Heart left ventricle (tissue), 16 donors: Measurements from ENCODE around the gene GRHPR. TPM values are rescaled to one million over a fixed set of nuclear protein-coding genes. Genes with fewer than 3 reads are reported as not detected.

Source experiments
- ATAC-seq, 4 donors: fragments of 200-7000 bp; cut with Tn5 transposase; one replicate each; pipeline ENCODE4 v1.9.1; 2020 to 2022; ENCODE audit warnings: moderate library complexity in 4 of 4, mild to moderate bottlenecking in 3 of 4, moderate number of reproducible peaks in 1 of 4
- DNase-seq, 5 donors: peaks; one replicate each; pipeline ENCODE4 v3.0.0-alpha.2; 2020
- H3K27ac ChIP-seq, 12 donors: fragments of 200-600 bp; sonication (generic) in 4 of 12; one replicate each; pipeline versions ENCODE4 v1.5.0 to v1.8.0; 2016 to 2022; ENCODE audit warnings: mild to moderate bottlenecking in 2 of 12
- H3K27me3 ChIP-seq, 9 donors: fragments of 200-600 bp; sonication (generic) in 2 of 9; one replicate each; pipeline versions ENCODE4 v1.5.1 to v1.8.0; 2016 to 2022; ENCODE audit warnings: mild to moderate bottlenecking in 3 of 9
- H3K36me3 ChIP-seq, 9 donors: fragments of 200-600 bp; sonication (generic) in 2 of 9; one replicate each; pipeline versions ENCODE4 v1.5.0 to v1.8.0; 2018 to 2022; ENCODE audit warnings: mild to moderate bottlenecking in 2 of 9
- H3K4me1 ChIP-seq, 12 donors: fragments of 200-600 bp; sonication (generic) in 4 of 12; one replicate each; pipeline versions ENCODE4 v1.5.0 to v1.8.0; 2016 to 2022; ENCODE audit warnings: mild to moderate bottlenecking in 3 of 12
- H3K4me3 ChIP-seq, 12 donors: fragments of 200-600 bp; sonication (generic) in 4 of 12; one replicate each; pipeline versions ENCODE4 v1.5.0 to v1.8.0; 2017 to 2022; ENCODE audit warnings: mild to moderate bottlenecking in 9 of 12, moderate library complexity in 4 of 12
- H3K9me3 ChIP-seq, 12 donors: fragments of 200-600 bp; sonication (generic) in 4 of 12; one replicate each; pipeline versions ENCODE4 v1.5.0 to v1.8.0; 2016 to 2022; ENCODE audit warnings: mild to moderate bottlenecking in 1 of 12
- POLR2A ChIP-seq, 2 donors: fragments of 450-650 bp; IDR thresholded peaks; one replicate each; pipeline ENCODE4 v1.6.1; 2017; ENCODE audit warnings: antibody characterized with exemption in 2 of 2, mild to moderate bottlenecking in 2 of 2, moderate library complexity in 2 of 2
- WGBS, 4 donors: extraction: QIAGEN DNeasy Blood & Tissue Kit in 2 of 4; methylation state at CpG; one replicate each; pipeline versions ENCODE4 v1.1.5 to v1.1.7; 2013 to 2018; 5-methylcytosine and 5-hydroxymethylcytosine counted together
- intact Hi-C, 10 donors: fragments of 100-400 bp; cut with DNase I; formaldehyde crosslinking; loops; one replicate each; pipeline versions ENCODE4 v1.11.1 to v1.14.2; 2022
- long read RNA-seq, 3 donors: library from polyadenylated mRNA; unstranded; transcript quantifications; one replicate each; pipeline ENCODE4 v2.0.0, GENCODE V29; 2020 to 2021
- polyA plus RNA-seq, 2 donors: library from polyadenylated mRNA; stranded (reverse); fragments of 200-250 nt; gene quantifications; one replicate each; pipeline ENCODE4 v1.2.3, GENCODE V29; 2013
- total RNA-seq, 9 donors: library from RNA; depleted of rRNA in 2 of 9; stranded (reverse); fragments of >200 nt in 2 of 9; fragmentation: NEBNext Ultra II Directional in 3 of 9; extraction: Animal tissue kit (Norgen Biotek cat#: 25700) in 3 of 9; gene quantifications; one replicate each; pipeline versions ENCODE4 v1.1.0 to v1.2.4, GENCODE V29; 2016 to 2023
- TF ChIP-seq, protein P1 (sequence below), 12 donors: fragments of 200-600 bp; sonication (generic) in 4 of 12; IDR thresholded peaks; one replicate each; pipeline versions ENCODE4 v1.5.0 to v1.8.0; 2018 to 2022; ENCODE audit warnings: antibody characterized with exemption in 12 of 12, mild to moderate bottlenecking in 5 of 12
- donor health status: ischemic (EF 13 %, LVEDD 7.1; RV severe dilation, severe dysfunction).
- donor health status: healthy with polysubstance abuse.
- donor health status: DM: no; HTN: yes; CAD: no.
- donor health status: DM: no; HTN: no; CAD: no.
- donor health status: ischemic (EF 25% LVEDD 6.9; RV normal size, moderate dysfunction).
- donor health status: ischemic (EF 25% LVEDD 5.7; RV mildly dilated, moderate dysfunction).
- donor health status: healthy.
- donor health status: DM: yes; HTN: yes; CAD: no.
- donor health status: ischemic (EF 35%, LVEDD 5.7; RV mildly dilated, moderate dysfunction).
- donor health status: nonischemic (EF 11% LVEDD 7.7; RV severe dilation, severe dysfunction).
- donor health status: DM: yes; HTN: yes; CAD: no.
- donor health status: PGD.
- donor health status: ischemic (EF 29% LVEDD 5.4; RV normal size, mild dysfunction).
- donor health status: nonischemic (EF 23%, LVEDD 6.1; RV moderate dilation, normal function).

The GRHPR gene
- total RNA-seq (100 to 1,000 TPM in 8 of 9 donors, 10 to 100 TPM in 1; 94.9 to 209 (median 111) TPM), polyA plus RNA-seq (100 to 1,000 TPM in 1 of 2 donors, 10 to 100 TPM in 1; 91.0 to 134 TPM)
- long read RNA-seq, donor 1, full-length matches to known transcripts: 86 of 158 reads
- long read RNA-seq, donor 1, partial matches to known transcripts: 34 of 158 reads
- long read RNA-seq, donor 1, other reads (novel, unspliced or antisense): 38 of 158 reads
- long read RNA-seq, donor 2, full-length matches to known transcripts: 220 of 271 reads
- long read RNA-seq, donor 2, partial matches to known transcripts: 36 of 271 reads
- long read RNA-seq, donor 2, other reads (novel, unspliced or antisense): 15 of 271 reads
- long read RNA-seq, donor 3, full-length matches to known transcripts: 61 of 117 reads
- long read RNA-seq, donor 3, partial matches to known transcripts: 21 of 117 reads
- long read RNA-seq, donor 3, other reads (novel, unspliced or antisense): 35 of 117 reads

DNA sequence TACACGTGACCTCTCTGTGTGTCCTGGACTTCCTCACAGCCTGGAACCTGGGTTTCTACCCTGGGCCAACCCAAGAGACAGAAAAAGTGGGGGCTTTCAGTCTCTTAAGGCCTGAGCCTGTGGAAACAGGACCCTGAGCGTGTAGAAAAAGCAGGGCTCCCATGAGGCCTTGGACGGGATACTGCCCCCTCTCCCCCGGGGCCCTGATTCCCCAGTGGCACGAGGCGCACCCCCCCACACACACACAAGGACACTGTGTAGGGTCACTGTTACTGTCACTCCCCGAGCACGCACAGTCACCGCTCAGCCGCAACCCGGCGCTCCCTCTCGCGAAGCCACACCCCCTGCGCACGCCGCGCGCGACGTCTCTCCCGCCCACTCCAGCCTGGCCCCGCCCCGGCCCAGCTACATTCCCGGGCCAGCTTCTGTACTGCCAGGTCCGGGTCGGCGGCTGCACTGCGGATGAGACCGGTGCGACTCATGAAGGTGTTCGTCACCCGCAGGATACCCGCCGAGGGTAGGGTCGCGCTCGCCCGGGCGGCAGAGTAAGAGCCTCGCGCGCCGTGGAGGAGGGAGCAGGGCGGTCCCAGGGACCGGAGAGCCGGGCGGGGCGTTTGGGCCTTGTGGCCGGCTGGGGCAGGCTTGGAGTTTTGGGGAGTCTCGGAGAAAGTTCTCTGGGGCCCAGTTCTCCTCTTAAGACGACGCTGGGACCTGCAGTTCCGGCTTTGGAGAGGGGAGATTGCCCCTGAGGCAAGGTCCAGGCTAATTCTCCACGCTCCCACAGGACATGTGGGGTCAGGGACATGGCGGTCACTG, at the start of gene GRHPR:
TSS of gene GRHPR (plus strand) at position 408 of the 816 bp plus-strand sequence. CDS start at position 463, 55 bp downstream.
- peak; percentile 93 to 99 (median 98) for ATAC-seq
- TF ChIP-seq POLR2A (IDR thresholded peaks at IDR 0.05): peak in 1 of 2 donors; percentile 88
- TF ChIP-seq, protein P1, sequence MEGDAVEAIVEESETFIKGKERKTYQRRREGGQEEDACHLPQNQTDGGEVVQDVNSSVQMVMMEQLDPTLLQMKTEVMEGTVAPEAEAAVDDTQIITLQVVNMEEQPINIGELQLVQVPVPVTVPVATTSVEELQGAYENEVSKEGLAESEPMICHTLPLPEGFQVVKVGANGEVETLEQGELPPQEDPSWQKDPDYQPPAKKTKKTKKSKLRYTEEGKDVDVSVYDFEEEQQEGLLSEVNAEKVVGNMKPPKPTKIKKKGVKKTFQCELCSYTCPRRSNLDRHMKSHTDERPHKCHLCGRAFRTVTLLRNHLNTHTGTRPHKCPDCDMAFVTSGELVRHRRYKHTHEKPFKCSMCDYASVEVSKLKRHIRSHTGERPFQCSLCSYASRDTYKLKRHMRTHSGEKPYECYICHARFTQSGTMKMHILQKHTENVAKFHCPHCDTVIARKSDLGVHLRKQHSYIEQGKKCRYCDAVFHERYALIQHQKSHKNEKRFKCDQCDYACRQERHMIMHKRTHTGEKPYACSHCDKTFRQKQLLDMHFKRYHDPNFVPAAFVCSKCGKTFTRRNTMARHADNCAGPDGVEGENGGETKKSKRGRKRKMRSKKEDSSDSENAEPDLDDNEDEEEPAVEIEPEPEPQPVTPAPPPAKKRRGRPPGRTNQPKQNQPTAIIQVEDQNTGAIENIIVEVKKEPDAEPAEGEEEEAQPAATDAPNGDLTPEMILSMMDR (IDR thresholded peaks at IDR 0.05): no peak
- H3K9me3 ChIP-seq: no peaks in the 10 kb centered on the region
- peaks cover 0 to 33% (median 28%) of the 10 kb centered on the region in 12 donors for H3K4me1 ChIP-seq
- H3K4me3 ChIP-seq: peak within 1 kb of the TSS; percentile 61 to 98 (median 83)
- intact Hi-C loops: loop anchor here in 8 of 10 donors (1.0 to 10.0 kb wide), 5 partner anchors 40 to 152 kb away; partner anchors contain the start of genes ZBTB5 (in 4 of the 8), FBXO10 (in 1 of the 8) and POLR1E (in 1 of the 8)
- WGBS, 4 donors: 0 to 1% (median 1%) methylated on average over 16 to 56 of the region's 56 CpGs
- no peaks in the 10 kb centered on the region for H3K27me3 ChIP-seq
- H3K27ac ChIP-seq: peak within 1 kb of the TSS; percentile 61 to 96 (median 89)
- peaks cover 0 to 30% (median 18%) of the 10 kb centered on the region in 9 donors for H3K36me3 ChIP-seq
- DNase-seq: peak; percentile 91 to 96 (median 94)

DNA sequence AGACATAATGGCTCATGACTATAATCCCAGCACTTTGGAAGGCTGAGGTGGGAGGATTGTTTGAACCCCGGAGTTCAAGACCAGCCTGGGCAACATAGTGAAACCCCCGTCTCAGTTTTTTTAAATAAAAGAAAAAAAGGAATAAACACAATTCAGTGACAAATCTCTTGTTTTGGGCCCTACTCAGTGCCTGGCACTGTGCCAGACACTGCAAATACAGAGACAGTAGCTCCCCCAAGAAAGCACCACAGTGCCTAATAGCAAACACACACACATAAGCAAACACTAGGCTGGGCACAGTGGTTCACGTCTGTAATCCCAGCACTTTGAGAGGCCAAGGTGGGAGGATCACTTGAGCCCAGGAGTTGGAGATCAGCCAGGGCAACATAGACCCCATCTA, 49.7 kb upstream of the GRHPR start:
- TF ChIP-seq POLR2A (IDR thresholded peaks at IDR 0.05): no peak
- TF ChIP-seq, protein P1 (IDR thresholded peaks at IDR 0.05): no peak
- ATAC-seq (no peak), DNase-seq (no peak)
- Histone ChIP-seq H3K4me1 (peaks cover 0 to 6% (median 0%) of the 10 kb centered on the region in 12 donors), H3K36me3 (no peaks in the 10 kb centered on the region), H3K4me3 (no peak overlapping the region), H3K9me3 (no peaks in the 10 kb centered on the region), H3K27ac (no peak overlapping the region), H3K27me3 (peaks cover 0 to 4% (median 0%) of the 10 kb centered on the region in 9 donors)
- WGBS, 4 donors: 86 to 94% (median 92%) methylated on average over 3 of the region's 3 CpGs
- intact Hi-C loops: no loop called here

DNA sequence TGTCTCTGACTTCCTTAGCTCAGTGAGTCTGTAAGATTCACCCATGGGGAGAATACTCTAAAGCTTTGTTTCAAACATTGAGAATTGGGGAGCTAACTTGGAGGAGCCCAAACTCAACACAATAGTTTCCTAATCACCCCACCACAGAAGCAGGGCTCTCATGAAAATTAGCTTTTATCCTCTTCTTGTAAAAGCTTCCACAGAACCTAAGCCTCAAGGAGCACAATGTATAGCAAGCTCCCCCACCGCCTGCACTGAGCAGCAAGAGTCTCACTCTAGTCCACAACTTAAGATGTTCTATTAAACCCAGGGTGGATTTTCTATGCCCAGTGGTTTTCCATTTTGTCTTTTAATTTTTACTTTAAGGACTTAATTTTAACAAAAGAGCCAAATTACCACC, 48.9 kb upstream of the GRHPR start:
- H3K9me3 ChIP-seq: no peaks in the 10 kb centered on the region
- H3K4me1 ChIP-seq: peaks cover 0 to 6% (median 0%) of the 10 kb centered on the region in 12 donors
- no peak overlapping the region for H3K4me3 ChIP-seq
- no peak overlapping the region for H3K27ac ChIP-seq
- TF ChIP-seq, protein P1 (IDR thresholded peaks at IDR 0.05): no peak
- TF ChIP-seq POLR2A (IDR thresholded peaks at IDR 0.05): no peak
- intact Hi-C loops: no loop called here
- peaks cover 0 to 4% (median 0%) of the 10 kb centered on the region in 9 donors for H3K27me3 ChIP-seq
- WGBS, 4 donors: 95 to 97% (median 96%) methylated on average over 1 of the region's 1 CpG
- DNase-seq (no peak), ATAC-seq (no peak)
- no peaks in the 10 kb centered on the region for H3K36me3 ChIP-seq
